PC-3 (cell line): ENCODE measurements around the gene SHOX.
"Not testable (repeated sequence)": the region's sequence is repeated elsewhere in the genome, so short reads cannot be mapped to it uniquely, and the experiment has no call there.

ENCODE experiments used
- CTCF ChIP-seq: fragments of 300-600 bp; sonication (generic); conservative IDR thresholded peaks from 2 replicates; pipeline ENCODE4 v1.5.1; 2017; ENCODE audit warnings: antibody characterized with exemption, low read depth, mild to moderate bottlenecking, low read length
- EZH2 ChIP-seq: fragments of 300-600 bp; sonication (generic); IDR thresholded peaks from one replicate; pipeline ENCODE4 v1.6.1; 2017; ENCODE audit warnings: antibody characterized with exemption, mild to moderate bottlenecking, low read length; ENCODE audit not compliant: unreplicated experiment

- not testable (repeated sequence) for TF ChIP-seq CTCF, EZH2
These were observed 41.3 kb upstream of the SHOX start for GRCh38 chrX:589261-589660.
